Endothelial cell of umbilical vein (primary cell): ENCODE measurements around the gene ANG.

Experiments
- EZH2 ChIP-seq: IDR thresholded peaks from 2 replicates; pipeline ENCODE4 v1.6.1; 2012; ENCODE audit warnings: borderline replicate concordance, low read depth, mild to moderate bottlenecking, moderate library complexity, low read length, inconsistent platforms; ENCODE audit not compliant: severe bottlenecking
- FOS ChIP-seq: IDR thresholded peaks from 2 replicates; pipeline ENCODE4 v1.6.1; 2011; ENCODE audit warnings: mild to moderate bottlenecking, low read length, moderate library complexity, borderline replicate concordance; ENCODE audit not compliant: insufficient read depth
- MAX ChIP-seq: IDR thresholded peaks from 2 replicates; pipeline ENCODE4 v1.6.1; 2011; ENCODE audit not compliant: insufficient read depth, insufficient read length
- MYC ChIP-seq: IDR thresholded peaks from one replicate; pipeline ENCODE4 v1.6.1; 2011; ENCODE audit warnings: mild to moderate bottlenecking, low read depth, low read length
- POLR2A ChIP-seq: IDR thresholded peaks from 2 replicates; pipeline ENCODE4 v1.6.1; 2012; ENCODE audit warnings: low read depth, mild to moderate bottlenecking, control low read depth, low read length
- POLR2AphosphoS5 ChIP-seq: IDR thresholded peaks from 2 replicates; pipeline ENCODE4 v1.6.1; 2012; ENCODE audit warnings: low read depth, mild to moderate bottlenecking, control low read depth, low read length, moderate library complexity; ENCODE audit not compliant: insufficient read depth
- TF ChIP-seq, protein P1 (sequence below), 2 donors: IDR thresholded peaks; 1 replicate in 1 of 2; 2 replicates in 1 of 2; pipeline ENCODE4 v1.5.1; 2011; ENCODE audit warnings: low read length in 2 of 2, mild to moderate bottlenecking in 2 of 2, moderate library complexity in 2 of 2, control low read depth in 1 of 2, inconsistent platforms in 1 of 2, low read depth in 1 of 2; ENCODE audit not compliant: insufficient read depth in 1 of 2; ENCODE audit errors: extremely low read depth in 1 of 2

GRCh38 chr14:20645481-20645880 is 43.1 kb upstream of the ANG start:
- TF ChIP-seq, protein P1, sequence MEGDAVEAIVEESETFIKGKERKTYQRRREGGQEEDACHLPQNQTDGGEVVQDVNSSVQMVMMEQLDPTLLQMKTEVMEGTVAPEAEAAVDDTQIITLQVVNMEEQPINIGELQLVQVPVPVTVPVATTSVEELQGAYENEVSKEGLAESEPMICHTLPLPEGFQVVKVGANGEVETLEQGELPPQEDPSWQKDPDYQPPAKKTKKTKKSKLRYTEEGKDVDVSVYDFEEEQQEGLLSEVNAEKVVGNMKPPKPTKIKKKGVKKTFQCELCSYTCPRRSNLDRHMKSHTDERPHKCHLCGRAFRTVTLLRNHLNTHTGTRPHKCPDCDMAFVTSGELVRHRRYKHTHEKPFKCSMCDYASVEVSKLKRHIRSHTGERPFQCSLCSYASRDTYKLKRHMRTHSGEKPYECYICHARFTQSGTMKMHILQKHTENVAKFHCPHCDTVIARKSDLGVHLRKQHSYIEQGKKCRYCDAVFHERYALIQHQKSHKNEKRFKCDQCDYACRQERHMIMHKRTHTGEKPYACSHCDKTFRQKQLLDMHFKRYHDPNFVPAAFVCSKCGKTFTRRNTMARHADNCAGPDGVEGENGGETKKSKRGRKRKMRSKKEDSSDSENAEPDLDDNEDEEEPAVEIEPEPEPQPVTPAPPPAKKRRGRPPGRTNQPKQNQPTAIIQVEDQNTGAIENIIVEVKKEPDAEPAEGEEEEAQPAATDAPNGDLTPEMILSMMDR (IDR thresholded peaks at IDR 0.05; ENCODE audit: extremely low read depth in 1 of 2, insufficient read depth in 1 of 2, low read depth in 1 of 2, low read length in 2 of 2): no peak
- TF ChIP-seq MYC (no peak), FOS (no peak), POLR2A (no peak), MAX (no peak), POLR2AphosphoS5 (no peak), EZH2 (no peak)
